Measurements from ENCODE around the gene VSIR.

Gene VSIR

DNA sequence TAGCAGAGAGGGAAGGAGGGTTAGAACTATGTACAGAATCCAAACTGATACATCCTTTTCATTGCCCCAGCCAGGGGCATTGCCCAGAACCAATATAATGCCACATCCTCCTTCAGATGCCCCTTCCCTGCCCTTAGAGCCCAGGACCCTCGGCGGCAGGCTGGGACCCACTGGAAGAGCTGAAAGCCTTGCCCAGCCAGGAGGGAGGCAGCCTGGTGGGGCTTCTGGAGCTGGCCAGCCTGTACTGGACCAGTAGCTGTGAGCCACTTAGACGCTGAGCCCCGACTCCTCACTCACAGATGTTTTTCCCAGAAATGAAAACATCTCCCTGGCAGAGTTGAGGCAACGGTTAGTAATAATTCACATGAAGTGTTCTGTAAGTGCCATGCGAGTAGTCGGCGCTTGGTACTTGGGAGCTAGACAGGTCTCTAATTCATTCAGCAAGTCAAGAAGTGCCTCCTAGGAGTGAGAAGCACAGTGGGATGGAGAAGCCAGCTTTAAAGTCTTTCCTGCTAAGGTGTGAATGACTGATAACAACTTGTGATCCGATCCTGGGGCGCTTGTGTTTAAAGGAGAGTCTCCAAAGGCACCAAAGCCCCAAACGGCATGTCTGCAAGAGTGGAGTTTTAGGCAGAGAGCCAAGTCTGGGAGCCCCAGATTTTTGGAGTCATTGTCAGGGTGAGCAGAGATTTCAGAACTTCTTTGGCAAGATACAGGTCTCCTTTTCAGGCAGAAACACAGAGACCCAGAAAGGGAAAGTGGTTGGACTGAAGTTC lies 9.8 kb downstream of the VSIR start:
- no peak for DNase-seq (ENCODE audit: low read depth in 3 of 3)

DNA sequence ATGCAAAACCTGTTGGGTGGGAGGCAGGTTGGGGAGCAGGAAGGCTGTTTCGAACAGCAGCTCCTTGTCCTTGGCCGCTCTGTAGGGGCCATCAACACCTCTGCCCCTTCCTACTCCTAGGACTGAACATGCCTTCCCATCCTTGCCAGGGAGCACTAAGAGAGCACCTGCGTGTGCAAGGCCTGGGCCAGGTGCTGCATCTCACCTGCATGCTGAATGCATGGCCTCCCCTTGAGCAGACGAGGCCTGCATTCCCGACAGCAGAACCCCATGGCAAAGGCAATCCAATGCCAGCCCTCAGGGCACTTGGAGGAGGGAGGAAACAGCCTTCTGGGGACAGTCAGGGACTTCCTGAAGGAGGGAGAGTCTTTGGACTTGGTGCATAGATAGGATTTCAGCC lies 11.0 kb downstream of the VSIR start:
- DNase-seq (ENCODE audit: low read depth in 3 of 3) = no peak

DNA sequence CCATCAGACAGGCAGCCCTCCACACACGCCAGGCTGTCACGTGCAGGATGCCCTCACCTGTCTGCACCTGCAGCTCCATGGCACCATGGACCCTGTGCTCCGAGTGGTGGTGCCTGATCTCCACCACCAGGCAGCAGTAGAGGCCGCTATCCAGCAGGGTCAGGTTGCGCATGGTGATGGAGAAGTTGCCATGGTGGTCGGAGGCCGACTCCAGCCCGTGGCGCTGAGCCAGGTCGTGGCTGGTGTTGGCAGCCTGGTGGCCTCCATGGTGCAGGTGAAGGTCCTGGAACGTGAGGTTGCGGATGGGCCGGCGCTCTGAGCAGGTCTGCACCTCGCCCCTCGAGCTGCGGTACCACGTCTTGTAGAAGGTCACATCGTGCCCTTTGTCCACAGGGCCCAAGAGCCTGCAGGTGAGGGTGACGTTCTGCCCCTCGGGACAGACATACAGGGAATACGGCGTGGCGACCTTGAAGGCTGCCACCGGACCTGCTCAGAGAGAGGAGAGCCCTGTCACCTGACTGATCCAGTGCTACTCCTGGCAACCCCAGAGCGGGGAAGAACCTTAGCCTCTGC lies 11.7 kb downstream of the VSIR start:
- DNase-seq (ENCODE audit: low read depth in 3 of 3) = no peak

DNA sequence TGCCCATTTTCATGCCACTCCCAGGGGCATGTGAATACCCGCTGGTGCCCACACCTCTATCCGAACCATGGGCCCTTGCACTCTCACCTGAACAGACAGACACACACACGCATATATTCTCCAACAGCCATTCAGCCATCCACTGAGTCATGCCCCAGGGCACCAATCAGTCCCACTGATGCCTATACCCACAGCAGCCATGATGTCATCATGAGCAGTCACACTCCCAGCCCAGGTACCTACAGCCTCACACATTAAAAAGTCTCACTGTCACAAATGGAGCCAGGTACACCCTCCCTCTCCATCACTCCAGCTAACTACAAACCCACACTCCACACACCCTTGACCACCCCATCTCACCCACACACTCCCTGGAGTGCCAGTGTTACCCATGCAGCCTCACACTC lies 12.2 kb downstream of the VSIR start:
- DNase-seq (ENCODE audit: low read depth in 3 of 3) = peak in 1 of 3 donors; percentile 48

DNA sequence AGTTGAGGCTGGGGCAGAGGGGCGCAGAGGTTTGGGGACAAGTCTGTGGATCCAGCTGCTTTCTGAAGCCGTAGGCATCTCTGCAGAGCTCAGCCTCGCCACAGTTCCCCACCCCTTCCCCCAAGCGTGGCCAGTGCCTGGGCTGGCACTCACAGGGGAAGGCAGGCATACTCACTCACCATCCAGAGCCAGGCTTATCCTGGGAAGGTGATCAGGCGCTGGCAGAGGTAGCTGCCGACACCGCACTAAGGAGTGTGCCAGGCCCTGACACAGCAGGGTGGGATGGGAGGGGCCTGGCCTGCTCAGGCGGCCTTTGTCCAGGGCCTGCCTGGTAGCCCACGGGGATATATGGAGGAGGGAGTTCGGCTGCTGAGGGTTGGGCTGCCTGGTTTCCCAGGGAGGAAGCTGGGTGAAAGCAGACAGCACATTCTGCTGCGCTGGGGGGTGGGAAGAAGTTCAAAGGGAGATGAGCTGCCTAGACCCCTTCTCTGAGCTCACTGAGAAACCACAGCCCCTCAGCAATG lies 15.9 kb downstream of the VSIR start:
- no peak for DNase-seq (ENCODE audit: low read depth in 3 of 3)

DNA sequence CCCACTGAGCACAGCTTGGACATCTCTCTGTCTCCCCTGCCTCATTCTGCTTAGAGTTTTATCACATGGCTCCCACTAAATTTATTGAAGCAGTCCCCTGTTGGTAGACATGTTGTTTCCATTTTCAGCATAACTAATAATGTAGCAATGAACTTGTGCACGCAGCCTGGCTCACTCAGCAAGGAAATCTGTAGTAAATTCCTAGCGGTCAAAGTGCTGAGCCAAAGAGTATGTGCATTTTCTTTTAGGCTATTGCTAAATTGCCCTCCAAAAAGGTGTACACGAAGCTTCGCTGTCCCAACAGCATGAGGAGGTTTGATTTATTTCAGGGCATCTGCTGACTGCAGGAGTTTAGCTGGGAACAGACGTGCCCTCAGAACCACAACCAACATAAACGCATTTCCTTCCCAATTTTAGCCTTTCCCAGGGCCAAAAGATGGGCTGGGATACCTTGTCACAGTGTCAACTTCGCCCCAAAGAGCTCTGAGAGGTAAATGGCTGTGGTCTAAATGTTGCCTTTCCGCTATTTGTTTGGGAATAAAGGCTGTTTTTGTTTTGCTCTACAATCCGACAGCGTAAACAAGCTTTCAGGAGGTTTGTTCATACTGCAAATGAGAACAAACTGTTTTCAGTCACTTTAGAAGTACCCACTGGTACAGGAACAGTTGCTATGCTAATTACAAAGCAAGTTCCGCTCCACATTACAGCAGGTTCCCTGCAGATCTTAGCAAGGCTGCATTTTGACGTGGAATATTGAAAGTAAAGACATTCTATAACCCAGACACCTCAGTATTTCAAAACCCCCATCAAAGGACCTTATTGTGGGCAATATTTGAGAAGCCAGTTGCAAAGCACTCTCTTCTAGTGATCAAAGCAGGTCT lies 16.8 kb downstream of the VSIR start:
- DNase-seq (ENCODE audit: low read depth in 3 of 3) = no peak

DNA sequence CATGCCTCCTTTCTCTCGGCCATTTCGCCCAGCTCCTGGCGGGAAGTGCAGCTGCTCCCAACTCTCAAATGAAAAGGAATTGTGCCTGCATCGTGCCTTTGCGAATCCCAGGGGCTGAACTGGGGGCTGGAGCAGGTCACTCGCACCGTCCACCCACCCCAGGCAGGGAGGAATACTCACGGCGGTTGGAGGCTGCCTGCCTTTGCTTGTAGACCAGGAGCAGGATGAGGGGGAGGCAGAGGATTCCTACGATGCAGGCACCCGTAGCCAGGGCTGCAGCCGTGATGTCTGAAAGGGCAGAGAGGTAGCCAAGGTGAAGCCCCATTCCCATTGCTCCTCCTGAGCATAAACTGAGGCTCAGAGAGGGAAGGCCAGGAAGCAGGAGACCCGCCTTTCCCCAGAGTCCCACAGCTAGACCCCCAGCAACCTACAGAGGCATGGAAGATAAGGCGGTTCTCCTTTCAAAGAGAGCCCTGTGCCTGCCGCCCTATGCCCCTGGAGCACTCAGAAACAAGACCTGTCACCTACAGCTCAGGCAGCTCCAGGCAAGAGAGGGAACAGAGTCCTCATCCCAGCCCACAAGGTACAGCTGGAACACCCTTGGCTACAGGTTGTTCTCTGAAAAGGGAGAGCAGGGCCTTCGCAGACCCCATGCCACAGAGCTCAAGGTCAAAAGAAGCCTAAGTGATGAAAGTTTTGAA lies 18.0 kb downstream of the VSIR start:
- DNase-seq (ENCODE audit: low read depth in 3 of 3) = no peak

DNA sequence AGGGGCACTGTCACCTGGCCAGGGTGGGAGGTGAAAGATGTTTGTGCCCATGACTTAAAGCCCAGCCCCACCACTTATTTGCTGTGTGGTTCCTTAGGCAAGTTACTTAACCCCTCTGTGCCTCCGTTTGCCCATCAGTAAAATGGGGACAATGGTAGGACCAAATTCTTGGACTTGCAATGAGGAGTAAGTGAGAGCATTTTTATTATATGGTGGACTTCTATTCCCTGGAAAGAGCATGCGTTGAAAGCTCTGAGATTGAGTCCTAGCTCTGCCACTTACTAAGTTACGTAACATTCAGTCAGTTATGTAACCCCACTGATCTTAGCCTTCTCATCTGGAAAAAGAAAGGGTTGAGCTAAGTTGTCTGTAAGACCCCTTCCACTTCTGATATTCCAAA lies 18.8 kb downstream of the VSIR start:
- no peak for DNase-seq (ENCODE audit: low read depth in 3 of 3)

DNA sequence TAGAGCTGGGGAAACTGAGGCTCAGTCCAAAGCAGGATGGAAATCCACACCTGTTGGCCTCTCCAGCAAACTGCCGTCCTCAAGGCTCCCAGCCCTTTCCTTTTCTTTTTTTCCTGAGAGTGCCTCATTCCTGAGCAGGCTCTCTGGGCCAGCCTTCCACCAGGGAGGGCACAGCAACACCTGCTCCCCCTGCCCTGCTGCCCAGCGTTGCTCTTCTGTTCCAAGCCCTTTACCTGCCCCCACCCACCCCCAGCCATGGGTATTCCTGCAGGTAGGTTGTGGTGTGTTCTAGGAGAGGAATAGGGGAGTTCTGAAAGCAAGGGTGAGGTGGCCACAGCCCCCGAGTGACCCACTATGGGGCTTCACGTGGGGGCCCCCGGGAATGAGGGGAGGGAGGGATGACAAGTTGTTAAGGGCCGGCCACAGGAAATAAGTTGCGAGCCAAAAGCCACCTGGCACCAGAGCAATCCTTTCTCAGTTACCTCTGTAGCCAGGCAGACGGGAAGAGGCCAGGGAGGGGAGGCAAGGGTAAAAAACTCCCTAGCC lies 19.3 kb downstream of the VSIR start:
- no peak for DNase-seq (ENCODE audit: low read depth in 3 of 3)

DNA sequence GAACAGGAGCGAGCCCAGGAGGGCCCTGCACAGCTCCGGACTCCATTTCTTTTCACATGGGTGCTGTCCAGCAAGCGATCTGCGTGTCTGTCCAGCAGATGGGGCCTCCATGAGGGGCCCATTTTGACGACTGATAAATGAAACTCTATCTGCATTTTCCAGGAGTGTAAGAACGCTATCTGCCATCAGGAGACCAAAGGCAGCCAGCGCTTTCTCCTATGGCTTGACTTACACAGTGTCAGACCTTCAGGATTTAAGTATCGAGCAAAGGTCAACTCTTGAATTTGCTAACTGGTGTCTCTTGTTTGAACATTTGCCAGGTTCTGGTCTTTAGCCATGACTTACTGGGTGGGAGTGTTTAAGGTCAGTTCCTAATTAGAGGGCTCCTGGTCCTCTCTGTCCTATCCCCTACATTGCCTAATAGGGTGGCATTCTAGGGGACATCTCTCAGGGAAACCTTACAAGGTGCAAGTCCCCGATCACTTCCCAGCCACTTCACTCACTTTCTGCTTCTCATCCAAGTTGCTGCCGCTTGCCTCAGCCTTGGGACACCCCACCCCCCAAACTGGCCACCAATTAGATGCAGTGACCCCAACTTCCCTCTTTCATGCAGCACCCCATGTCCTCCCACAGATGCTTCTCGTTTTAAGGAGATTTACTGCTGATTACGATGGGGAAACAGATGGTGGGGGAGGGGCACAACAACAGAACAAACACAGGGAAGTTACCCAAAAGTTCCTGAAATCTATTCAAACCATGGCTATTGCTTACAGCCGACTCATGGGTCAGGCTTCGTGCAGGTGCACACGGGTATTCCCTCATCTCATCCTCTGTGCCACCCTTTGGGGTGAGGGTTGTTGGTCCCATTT lies 20.0 kb downstream of the VSIR start:
- no peak for DNase-seq (ENCODE audit: low read depth in 3 of 3)

DNA sequence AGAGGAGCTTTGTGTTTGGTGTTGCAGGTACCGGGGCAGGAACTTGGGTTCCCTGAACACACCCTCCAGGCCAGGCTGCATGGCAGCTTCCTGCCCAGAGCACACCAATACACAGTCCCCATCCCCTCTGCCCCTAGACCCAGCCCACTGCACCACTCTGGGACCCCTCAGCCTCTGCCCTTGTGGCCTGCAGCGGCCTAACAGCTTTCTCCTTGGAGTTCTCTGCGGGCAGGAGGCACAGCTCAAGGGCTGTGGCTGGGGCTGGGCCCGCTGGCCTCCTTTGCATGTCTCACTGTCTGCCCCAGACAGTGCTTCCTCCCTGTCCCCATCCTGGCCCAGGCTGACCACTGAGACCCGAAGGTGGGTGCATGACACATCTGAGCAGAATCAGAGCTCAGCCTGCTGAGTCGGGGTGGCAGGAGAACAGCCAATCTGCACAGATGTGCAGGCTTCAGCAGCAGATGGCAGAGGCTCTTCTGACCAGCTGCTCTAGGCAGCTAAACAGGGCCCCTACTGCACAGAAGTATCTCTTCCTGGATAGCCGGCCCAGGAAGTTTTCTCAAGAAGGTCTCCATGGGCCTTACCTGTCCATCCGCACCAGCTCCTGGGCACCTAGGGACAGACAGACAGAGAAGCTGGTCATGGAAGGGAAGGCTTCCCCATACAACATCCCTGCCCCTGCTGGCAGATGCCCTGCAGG lies 20.8 kb downstream of the VSIR start:
- DNase-seq (ENCODE audit: low read depth in 3 of 3) = no peak

DNA sequence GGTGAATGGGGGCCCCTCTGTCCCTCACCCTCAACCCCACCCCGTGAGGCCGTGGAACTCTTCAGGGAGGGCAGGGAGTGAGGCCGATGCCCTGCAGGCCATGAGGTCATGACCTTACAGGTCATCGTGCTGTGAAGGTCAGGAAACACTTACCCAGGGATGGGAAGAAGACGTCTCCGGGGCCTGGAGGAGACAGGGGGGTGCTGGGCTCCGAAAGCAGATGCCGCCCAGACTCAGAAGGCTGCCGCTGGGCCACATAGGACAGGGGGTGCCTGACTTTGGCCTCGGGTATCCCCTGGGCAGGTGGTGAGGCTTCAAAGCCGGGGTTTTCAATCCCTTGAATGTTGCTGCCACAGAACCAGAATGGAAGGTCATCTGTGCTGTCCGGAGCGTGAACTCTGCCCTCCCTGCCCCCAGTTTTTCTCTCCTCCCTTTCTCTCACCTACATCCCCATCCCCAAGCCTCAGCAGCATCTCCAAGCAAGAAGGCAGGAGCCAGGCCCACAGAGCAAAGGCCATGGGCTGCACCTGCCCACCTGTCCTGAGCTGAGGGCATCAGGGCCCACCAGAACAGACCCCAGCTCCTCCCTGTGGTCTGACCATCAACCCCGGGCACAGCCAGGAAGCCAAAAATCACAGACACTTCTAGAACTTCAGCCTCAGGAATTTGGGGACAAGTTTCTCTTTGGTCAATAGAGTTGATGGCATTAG lies 21.6 kb downstream of the VSIR start:
- DNase-seq (ENCODE audit: low read depth in 3 of 3) = no peak

DNA sequence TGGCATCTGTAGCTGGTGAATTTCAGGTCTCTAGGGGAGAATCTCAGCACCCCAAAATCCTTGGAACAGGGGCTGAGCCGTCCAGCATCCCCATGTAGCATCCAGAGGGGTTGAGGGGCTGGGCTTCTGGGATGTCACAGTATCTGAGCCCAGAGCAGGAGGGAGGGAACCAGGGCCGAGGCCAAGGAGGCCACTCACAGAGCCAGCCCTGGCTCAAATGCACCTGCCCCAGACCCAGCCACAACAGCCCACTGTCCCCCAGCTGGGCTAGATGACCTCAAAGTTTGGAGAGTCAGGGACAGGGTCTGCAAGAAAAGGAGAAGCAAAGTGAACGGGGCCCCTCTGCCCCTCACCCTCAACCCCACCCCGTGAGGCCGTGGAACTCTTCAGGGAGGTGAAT lies 22.3 kb downstream of the VSIR start:
- no peak for DNase-seq (ENCODE audit: low read depth in 3 of 3)

DNA sequence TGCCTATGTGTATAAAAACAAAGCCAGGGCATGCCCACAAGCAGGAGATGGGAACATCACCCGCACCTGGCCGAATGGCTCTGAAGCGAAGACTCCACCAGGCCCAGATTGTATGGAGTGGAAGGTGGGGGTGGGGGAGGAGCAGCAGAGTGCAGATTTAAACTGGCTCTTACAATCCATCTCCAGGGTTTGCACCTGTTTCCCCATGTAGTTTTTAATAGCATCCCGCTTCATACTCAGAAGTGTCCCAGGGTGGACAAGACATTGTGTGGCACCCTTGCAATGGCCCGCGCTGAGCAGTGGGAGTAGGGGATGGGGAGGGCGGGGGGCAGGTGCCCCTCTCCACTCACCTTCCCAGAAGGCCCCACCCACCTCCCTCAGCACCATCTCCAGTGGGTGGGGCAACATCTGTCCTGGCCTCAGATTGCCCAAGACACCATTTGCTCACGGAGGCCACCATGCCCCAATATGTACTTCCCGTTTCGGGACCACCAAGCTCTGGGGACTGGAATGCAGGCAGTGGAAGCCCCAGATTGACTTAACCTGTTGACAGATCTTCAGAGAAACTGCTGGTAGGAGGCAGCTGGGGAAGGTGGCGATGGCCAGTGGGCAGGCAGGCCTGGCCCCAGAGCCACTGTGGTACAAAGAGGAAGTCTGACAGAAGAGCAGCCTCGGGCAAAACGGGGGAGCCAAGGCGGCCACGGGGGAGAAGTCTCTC lies 23.0 kb downstream of the VSIR start:
- DNase-seq (ENCODE audit: low read depth in 3 of 3) = no peak

DNA sequence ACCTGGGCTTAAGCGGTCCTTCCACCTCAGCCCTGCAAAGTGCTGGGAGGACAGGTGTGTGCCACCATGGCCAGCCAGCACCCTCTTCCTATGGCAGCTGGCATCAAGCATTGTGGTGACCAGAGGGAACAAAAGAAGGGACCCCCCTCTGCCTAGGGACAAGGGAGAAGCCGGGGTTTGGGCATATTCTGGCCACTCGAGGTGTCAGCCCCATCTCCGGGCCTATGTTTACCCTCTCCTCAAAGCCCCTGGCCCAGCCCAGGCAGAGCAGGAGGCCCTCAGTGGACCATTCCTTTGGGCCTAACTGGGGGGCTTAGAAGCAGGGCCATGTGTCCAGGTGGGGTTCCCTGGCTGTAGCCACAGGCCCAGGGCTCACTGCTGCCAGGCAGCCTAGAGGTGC lies 23.9 kb downstream of the VSIR start:
- no peak for DNase-seq (ENCODE audit: low read depth in 3 of 3)

DNA sequence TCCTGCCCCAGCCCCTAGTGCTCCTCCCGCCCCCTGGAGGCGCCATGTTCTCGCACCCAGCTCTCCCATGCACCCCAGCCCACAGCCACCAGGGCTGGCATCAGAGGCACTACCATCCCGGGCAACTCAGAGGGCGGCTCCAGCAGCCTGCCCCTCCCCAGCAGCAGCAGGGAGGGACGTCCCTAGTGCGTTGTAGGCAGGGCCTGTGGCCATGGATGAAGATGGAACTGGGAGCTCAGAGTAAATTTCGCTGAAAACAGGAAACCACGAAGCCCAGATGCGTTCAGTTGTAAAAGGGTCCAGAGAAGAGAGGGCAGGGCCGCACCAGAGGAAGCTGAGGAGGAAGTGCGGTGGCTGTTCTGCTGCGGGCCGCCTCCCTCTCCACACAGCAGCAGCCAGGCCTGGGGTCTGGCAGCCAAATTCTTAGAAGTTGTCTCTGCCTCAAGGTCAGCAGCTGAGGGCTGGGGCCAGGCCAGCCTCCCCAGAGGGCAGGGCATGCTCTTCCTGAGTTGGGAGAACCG lies 24.6 kb downstream of the VSIR start:
- DNase-seq (ENCODE audit: low read depth in 3 of 3) = peak in 2 of 3 donors; percentile 66 to 68

DNA sequence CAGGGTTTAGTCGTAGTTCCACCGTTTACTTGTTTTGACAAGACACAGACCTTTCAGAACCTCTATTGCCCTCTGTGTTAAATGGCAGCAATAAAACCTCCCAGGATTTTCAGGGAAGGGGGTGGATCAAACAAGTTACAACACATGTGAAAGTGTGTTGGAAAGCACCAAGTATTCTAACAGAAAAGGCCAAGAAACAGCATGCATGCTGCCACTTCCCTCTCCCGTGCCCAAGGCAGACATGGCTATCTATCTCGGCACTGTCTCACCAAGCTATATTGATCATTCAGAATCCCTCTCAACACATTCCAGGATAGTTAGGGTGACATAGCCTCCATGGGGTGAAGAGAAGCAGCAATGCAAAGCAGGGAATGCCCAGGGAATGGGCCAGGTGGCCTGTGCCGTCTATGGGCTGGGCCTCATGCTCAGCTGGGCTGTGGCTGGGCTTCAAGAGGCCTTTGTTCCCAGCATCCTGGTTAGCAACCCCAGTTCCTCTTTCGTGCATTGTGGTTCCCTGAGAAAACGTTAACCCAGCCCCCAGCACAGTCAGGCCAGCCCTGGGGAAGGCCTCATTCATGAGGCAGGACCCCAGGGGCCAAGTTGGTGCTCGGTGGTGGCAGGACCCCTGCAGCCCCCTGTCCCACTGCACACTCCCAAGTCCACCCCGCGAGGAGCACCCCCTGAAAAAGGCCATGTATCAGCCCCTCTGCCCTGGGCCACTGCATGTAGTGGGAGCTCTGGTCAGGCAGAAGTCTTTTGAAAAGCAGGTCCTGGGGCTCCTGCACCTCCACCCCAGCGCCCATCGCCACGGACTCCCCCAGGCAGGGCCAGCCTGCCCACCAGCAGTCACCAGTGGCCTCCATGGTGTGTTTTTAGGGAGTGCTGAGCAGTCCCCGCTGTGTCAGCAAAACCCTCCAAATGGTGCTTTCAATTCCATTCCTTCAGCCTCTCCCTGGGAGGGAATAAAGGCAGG lies 25.5 kb downstream of the VSIR start:
- no peak for DNase-seq (ENCODE audit: low read depth in 3 of 3)

Data from stimulated activated CD4-positive, alpha-beta T cell treated with anti-CD3 and anti-CD28 coated beads, TNF-alpha, amount 100 ng/mL, for 48 hours (primary cell).